PC-3 (cell line): ENCODE data around the gene UBXN4.

Experiments
- EZH2 ChIP-seq: fragments of 300-600 bp; sonication (generic); IDR thresholded peaks from one replicate; pipeline ENCODE4 v1.6.1; 2017; ENCODE audit warnings: antibody characterized with exemption, mild to moderate bottlenecking, low read length; ENCODE audit not compliant: unreplicated experiment
- EZH2phosphoT487 ChIP-seq: fragments of 300-600 bp; sonication (generic); IDR thresholded peaks from 2 replicates; pipeline ENCODE4 v1.6.1; 2018; ENCODE audit warnings: mild to moderate bottlenecking, antibody characterized with exemption, low read length, borderline replicate concordance
- TF ChIP-seq, protein P1 (sequence below): fragments of 300-600 bp; sonication (generic); conservative IDR thresholded peaks from 2 replicates; pipeline ENCODE4 v1.5.1; 2017; ENCODE audit warnings: antibody characterized with exemption, low read depth, mild to moderate bottlenecking, low read length

DNA sequence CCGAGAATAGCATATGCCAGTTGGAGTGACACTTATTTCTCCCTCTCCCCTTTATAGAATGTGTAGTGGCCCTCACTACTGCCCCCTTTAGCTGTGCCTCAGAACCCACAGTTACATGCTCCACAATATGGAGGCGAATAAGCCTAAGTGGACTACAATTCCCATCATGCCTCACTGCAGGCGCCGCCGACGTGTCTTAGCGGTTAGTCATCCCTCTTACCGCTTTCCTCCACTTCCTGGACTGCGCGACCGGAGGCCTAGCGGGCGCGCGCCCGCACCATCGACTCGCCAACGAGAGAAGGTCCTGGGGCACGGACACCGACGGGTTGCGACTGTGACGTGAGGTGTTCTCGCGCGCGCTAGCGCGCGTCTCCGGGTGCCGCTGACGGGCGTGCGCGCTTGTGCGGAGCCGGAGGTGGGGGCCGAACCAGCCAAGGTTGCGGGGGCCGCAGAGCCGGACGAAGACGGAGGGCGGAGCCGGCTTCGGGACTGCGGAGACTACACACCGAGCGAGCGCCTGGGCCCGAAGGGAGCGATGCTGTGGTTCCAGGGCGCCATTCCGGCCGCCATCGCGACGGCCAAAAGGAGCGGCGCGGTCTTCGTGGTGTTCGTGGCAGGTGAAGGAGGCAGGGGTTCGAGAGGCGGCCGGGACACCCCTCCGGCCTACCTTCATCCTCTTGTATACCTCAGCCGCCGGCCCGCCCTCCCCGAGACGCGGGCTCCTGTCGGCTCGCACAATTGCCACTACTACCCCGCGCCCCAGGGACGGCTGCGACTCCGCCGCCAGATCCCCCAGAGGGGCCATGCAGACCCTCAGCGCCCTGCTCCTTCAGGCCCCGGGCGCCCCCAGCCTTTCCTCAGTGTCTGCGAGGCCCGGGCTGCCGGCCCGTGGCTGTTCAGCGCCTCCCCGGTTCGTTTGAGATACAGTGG, at the start of gene UBXN4:
- TF ChIP-seq, protein P1, sequence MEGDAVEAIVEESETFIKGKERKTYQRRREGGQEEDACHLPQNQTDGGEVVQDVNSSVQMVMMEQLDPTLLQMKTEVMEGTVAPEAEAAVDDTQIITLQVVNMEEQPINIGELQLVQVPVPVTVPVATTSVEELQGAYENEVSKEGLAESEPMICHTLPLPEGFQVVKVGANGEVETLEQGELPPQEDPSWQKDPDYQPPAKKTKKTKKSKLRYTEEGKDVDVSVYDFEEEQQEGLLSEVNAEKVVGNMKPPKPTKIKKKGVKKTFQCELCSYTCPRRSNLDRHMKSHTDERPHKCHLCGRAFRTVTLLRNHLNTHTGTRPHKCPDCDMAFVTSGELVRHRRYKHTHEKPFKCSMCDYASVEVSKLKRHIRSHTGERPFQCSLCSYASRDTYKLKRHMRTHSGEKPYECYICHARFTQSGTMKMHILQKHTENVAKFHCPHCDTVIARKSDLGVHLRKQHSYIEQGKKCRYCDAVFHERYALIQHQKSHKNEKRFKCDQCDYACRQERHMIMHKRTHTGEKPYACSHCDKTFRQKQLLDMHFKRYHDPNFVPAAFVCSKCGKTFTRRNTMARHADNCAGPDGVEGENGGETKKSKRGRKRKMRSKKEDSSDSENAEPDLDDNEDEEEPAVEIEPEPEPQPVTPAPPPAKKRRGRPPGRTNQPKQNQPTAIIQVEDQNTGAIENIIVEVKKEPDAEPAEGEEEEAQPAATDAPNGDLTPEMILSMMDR = peak; percentile 63
- TF ChIP-seq EZH2phosphoT487 (no peak), EZH2 (no peak)
